NOMO-1 treated with dmso at 0.1 percent for 144 hours (cell line): Measurements from ENCODE around the gene AMIGO1.
"Not testable (repeated sequence)": the region's sequence is repeated elsewhere in the genome, so short reads cannot be mapped to it uniquely, and the experiment has no call there.

ENCODE experiments used
- DNase-seq: peaks from one replicate; lab custom pipeline; 2025; ENCODE audit not compliant: unreplicated experiment; lab: John Stamatoyannopoulos, UW

AMIGO1 gene

DNA sequence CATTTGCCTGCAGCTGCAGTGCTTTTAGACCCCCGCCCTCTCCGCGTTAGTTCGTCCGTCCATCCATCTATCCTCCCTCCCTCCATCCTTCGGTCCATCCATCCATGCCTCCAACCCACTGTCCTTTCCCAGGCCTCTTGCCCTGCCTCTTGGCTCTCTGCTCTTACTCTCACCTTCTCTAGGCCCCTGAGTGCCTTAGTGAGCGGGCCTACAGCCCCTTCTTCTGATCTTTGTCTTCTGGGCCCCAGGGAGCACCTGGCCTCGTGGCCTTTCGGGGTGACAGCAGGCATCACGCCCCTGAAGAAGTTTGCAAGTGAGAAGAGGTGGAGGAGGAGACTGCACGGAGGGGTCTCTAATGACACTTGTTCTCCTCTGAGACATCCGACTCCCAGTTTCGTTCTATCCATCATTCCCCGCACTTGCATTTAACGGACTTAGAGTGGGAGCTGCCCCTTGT, 25.0 kb downstream of the AMIGO1 start:
- DNase-seq: no peak

DNA sequence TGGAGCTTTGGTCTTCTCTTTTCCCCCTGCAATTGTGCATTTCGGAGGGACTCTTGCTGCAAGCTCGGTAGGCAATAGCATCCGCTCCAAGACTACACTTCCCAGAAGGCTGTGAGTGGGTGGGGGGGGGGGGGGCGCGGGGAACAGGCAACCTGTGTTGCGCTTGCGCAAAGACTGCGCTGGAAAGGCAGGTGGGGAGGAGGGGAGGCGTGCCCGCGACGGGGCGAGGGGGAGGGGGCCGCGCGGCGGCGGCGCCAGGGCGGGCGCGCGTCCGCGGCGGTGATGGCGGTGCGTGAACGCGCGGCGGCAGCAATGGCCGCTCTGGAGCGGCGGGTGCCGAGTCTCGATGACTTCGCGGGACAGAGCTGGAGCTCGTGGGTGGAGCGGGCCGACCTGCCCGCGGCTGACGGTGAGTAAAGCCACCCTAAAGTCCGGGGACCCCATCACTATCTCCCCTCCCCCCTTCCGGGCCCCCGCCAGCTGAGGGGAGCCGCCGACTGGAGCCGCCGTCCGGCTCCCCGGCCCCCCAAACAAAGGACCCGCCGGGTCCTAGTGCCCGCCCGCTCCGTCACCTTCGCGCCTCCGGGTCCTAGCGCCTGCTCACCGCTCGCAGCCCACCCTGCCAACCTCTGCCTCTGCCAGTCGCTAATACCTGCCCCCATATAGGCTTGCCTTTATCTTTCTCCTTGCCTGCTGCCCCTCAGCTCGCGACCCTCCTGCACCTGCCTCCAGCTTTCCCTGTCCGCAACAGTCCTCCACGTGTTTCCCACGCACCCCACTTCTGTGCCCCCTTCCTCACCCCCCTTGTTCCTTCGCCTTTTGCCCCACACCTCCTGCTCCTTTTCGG, 25.6 kb downstream of the AMIGO1 start, which contains the start of gene ATXN7L2:
Gene ATXN7L2 (plus strand): TSS at position 234 of the 847 bp plus-strand sequence. CDS start 49 bp downstream, at position 283.
- peak; percentile 77 for DNase-seq

DNA sequence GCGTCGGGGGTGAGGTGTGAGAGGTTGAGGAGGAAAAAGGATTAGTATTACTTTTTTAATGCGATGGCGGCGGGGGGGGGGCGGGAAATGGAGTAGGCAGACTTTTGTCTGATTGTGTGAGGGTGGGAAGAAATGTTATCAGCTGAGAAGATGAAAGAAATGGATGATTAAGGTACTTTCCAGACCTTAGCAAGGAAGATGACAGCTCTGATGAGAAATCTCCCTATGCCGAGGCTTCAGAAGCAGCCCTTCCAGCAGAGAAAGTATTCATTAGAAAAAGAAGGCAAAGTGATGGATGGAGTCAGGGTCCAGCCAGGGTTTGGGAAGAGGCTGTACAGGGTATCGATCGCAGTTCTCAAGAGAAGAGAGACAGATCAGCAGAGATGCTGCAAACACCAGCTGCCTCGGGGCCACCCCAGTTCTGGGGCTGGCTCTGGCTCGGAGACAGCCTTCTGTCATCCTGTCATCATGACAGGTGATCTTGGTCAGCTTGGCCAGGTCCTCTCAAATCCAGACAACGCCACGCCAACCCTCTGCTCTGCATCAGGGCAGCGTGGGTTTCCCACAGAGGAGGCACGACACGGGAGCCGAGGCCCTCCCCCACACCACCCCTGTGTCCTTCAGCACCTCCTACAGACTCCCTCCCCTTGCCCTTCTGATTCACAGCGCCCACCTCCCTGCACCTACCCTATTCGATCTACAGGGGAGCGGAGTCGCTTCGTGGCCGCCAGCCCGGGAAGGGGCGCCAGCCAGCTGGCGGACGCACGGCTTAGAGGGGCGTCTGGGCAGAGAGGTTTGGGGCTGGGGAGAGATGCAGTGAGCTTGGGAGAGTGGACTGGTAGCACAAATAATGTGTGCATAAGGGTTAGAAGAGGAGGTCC, 26.5 kb downstream of the AMIGO1 start:
- DNase-seq: no peak

DNA sequence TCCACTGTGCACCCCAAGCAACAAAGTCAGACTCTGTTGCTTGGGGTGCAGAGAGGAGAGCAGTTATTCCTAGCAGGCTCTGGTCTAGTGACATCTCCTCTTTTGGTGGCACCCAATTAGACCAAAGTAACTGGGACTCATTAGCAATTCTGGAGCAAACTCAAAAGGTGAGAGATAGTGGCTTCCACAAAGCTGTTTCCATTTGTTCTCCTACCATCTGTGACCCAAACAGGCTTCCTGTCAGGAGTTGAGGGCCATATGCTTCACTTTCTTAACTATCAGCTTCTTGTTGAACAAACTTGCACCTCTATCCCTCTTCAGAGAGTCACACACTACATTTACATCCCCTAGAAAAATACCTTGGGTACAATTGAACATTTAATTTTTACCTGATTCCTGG, 27.3 kb downstream of the AMIGO1 start:
- no peak for DNase-seq

DNA sequence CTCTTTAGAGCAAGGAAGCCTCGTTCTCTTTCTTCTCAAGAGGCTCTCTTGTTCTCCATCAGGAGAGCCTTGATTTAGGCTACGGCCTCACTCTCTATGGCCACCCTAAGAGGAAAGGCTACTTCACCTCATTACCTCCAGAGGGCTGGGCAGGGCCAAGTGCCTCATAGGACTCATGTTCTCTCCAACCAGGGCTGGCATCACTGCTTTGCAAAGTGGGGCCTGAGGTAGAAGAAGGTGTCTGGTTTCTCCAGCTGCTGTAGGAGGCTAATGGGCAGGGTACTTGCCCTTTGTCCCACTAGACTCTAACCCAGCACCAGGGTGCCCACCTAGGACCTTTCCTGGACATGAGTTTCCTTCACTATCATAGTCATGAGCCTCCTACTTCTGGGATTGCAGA, 27.9 kb downstream of the AMIGO1 start:
- no peak for DNase-seq

DNA sequence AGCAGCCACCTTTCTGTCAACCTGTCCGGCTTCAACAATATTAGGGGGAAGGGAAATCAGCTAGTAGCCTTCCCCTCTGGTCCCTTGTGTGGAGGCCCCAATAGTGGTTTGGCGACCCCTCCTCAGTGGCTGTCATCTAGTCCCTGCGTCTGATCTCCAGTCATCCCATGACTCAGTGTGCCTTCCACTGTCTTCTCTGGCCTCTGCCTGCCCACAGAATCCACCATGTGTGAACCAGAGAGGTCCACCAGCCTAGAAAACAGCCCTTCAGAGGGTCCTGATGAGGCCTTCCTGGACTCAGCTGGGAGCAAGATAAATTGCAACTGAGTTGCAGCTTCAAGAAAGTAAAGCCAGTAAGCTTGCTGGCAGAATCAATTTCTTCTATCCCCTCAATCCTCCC, 29.6 kb downstream of the AMIGO1 start:
- no peak for DNase-seq

DNA sequence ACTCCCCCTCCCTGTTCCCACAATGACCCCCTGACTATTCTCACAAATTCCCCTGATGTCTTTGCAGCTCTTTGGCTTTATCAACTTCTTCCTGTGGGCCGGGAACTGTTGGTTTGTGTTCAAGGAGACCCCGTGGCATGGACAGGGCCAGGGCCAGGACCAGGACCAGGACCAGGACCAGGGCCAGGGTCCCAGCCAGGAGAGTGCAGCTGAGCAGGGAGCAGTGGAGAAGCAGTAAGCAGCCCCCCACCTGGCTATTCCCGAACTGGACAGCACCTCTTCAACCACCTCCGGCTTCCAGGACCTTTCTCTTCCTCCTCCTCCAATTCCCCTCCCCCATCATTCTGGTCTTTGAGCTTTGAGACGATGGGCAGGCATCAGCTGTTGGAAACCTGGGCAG, 30.2 kb downstream of the AMIGO1 start:
- no peak for DNase-seq

DNA sequence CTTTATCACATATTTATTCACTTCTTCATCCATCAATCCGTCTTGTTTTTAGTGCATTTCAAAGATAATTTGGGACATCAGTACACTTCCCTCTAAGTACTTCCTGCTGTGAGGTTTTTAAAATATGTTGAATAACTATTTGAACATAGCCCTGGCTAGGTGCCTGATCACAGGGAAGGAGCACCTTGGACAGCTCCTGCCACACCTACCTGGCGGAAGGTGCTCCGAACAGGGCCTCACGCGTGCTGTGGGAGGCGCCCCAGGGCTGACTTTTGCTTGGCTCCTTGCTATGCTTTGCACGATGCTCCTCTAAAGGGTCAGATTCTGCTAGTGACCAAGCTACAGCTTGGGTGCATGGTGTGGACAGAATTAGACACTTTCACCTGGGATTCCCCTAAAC, 30.7 kb downstream of the AMIGO1 start:
- no peak for DNase-seq

DNA sequence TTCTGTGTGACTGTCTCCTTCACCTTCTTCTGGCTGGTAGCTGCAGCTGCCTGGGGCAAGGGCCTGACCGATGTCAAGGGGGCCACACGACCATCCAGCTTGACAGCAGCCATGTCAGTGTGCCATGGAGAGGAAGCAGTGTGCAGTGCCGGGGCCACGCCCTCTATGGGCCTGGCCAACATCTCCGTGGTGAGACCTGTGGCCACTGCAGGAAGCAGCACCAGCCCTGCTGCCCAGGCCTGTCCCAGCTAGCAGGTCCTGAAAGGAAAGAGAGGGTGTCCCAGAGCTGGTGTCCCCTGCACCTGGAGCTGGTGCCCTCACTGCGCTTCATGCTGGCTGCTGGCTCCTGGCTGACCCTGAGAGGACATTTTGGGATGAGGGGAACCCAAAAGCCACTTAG, 31.7 kb downstream of the AMIGO1 start:
- DNase-seq: no peak

DNA sequence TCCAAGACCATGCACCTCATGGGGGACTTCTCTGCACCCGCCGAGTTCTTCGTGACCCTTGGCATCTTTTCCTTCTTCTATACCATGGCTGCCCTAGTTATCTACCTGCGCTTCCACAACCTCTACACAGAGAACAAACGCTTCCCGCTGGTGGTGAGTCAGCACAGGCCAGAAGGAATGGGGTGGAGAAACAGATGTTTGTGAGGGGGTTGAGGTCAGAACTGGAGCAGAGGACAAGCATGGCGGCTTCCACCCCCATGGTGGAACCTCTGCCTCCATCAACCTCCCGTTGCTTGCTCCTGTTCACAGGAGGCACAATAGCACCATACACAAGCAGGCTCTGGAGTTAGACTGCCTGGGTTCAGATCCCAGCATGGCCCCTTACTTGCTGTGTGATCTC, 32.7 kb downstream of the AMIGO1 start:
- DNase-seq: no peak

DNA sequence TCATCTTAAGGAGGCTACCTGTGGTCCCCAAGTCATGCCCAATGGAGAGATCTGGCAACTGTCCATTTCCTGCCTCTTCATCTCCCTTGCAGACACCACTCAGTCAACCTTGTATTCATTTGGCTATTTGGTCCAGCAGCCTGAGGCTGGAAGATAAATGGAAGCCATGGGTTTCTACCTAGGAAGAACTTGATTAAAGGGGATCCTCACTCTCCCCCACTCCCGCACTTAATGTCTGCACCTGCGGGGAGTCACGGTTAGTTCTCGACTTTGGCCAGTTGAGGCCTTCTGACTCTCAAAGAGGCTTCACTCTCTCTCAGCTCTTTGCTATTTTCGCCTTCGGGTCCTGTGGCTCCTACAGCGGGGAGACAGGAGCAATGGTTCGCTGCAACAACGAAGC, 34.3 kb downstream of the AMIGO1 start:
- no peak for DNase-seq

DNA sequence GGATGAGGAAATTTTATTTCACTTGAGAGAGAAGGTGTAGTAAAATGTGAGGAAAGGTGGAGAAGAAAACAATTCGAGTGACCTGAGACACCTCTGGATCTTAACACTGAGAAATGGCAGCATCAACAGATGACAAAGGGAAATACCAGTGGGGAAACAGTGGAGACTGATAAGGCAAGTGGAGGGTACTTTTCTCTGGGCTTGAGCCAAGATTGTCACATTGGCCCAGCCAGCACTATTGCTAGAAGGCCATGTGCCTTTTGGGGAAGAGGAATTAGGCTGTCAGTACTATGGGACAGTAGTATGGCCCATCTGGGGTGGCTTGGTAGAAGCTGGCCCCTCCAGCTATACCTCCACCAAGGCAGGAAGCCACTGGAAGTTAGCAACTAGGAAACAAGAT, 34.8 kb downstream of the AMIGO1 start:
- DNase-seq: no peak

DNA sequence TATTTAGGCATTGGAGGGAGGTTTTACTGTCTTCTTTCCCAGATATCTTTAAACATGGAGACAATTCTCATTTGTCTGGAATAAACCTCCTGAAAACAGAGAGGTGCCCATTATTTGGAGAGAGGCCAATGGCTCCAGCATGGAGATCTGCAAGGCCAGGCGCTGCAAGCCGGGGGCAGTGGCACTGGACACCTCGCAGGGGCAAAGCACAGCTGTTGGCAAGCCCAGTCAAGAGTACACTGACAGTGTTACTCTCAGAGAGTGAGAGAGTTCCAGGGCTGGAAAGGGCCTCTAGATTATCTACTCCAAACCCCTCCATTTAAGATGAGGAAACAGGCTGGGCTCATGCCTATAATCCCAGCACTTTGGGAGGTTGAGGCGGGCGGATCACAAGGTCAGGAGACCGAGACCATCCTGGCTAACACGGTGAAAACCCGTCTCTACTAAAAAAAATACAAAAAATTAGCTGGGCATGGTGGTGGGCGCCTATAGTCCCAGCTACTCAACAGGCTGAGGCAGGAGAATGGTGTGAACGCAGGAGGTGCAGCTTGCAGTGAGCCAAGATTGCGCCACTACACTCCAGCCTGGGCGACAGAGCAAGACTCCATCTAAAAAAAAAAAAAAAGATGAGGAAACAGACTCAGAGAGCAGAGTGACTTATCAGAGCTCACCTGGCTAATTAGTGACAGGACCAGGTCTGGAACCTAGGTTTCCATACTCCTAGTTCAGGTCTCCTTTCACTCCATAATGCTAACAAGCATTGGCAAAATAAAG, 36.1 kb downstream of the AMIGO1 start:
- not testable (repeated sequence) for DNase-seq

DNA sequence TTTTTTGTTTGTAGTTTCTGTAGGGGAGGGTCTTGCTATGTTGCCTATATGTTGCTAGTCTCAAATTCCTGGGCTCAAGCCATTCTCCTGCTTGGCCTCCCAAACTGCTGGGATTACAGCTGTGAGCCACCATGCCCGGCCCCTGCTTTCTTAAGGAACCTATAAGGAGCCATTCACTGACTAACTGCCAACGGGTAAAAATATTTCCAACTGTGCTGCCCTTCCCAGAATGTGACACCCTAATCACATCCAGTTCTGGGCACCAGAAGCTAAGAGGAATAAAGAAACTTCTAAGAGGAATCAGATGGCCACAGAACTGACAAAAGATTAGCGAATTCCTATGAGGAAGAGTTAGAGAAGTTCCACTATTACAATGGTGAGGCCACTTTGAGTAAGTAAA, 36.7 kb downstream of the AMIGO1 start:
- no peak for DNase-seq

DNA sequence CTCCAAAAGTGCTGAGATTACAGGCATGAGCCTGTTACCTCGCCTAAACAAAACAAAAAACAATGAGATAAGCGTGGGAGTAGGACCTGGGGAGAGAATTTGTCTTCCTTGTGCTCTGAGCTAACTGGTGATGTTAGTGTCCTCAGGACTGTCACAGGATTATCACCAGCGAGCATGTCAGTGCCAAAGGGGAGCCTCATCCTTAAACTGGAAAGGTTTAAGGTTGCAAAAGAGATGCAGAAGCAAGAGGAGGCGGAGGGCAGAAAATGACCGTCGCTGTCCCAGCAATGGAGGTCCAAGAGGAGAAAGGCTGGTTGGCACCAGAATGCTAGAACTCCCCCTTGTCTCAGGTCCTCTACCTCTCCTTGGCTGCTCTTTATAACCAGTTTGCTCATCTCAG, 39.3 kb downstream of the AMIGO1 start:
- DNase-seq: no peak

DNA sequence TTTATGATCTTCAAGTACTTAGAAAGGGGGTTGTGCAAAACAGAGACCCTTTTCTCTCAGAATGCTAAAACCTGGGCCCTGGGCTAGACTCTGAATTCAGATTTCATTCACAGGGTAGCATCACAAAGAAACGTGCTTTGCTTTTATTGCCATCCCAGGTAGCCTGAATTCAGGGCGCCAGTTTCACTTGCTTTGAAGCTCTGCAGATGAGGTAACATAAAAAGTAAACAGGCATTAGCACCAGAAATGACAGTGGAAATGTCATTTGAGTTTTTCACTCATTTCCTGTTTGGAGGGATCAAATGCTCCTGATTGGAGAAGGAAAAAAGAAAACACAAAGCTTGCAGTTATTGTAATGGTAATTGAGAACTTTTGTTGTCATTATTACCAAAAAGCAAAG, 40.6 kb downstream of the AMIGO1 start:
- DNase-seq: no peak

DNA sequence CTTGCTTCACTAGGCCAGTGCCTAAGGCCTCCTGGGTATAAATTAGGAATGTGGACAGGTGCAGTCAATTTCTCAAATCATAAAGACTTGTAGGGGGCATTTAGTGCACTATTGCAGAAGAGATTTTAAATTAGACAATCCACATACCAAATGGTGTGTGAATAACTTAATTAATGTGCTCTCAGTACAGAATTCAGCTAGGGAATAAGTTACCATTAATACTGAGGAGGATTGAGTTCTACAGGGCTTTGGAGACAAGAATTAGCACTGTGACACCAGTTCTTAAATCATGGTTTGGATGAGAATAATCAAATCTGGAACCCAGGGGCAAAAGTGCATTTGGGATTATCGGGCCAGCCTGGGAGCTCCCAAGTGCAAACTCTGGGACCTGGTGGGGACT, 41.5 kb downstream of the AMIGO1 start:
- no peak for DNase-seq

DNA sequence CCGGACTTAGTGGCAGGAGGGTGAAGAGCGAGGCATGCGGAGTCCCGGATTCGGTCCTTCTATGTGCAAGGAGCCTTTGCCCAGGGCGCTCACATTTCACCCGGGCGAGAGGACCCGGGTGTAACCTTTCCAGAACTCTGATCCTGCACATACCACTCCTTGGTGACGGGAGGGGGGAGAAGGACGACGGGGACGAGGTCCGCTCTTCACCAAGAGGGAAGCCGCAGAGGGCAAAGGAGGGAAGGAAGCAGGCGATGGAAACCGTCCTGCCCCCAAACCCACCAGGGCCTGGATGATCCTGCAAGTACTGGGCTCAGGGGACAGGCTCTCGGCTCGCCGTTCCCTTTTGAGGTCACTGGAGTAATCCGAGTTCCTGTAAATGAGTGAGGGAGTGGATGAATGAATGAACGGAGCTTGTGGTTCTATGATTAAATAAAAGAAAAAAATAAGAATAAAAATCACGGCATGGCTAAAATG, 42.2 kb downstream of the AMIGO1 start:
- no peak for DNase-seq

DNA sequence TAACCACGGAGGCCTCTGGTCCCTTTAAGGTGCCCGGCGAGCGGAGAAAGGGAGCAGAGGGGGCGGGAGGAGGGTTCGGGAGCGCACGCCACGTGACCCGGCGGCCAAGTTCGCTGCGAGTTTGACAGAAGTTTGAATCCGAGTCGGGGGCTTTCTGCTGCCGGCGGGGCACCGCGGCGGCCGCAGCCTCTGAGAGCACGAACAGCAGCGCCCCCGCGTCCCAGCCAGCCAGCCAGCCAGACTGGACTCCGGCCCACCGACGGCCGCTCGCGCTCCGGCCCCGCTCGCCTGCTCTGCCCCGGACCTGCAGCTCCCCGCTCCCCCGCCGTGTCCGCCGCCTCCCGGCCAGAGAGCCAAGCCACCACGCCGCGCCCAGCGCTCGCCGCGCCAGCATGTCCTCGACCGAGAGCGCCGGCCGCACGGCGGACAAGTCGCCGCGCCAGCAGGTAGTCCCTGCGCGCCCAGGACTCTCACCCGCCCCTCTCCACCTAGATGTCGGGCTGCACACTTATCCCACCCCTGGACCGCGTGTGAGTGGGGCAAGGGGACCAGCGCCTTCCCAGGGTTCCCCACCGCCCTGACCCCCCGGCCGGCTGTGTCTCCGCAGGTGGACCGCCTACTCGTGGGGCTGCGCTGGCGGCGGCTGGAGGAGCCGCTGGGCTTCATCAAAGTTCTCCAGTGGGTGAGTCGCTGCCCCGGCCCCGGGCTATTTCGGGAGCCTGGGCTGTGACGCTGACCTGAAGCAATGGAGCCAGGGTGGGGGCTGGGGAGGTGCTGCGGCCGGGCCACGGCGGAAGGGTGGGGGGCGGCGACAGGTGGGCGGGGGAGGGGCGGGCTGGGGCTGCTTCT, 42.9 kb downstream of the AMIGO1 start, which contains the start of gene SYPL2:
Gene SYPL2 (plus strand): TSS at position 95 of the 849 bp plus-strand sequence. CDS start 298 bp downstream, at position 393.
- no peak for DNase-seq

DNA sequence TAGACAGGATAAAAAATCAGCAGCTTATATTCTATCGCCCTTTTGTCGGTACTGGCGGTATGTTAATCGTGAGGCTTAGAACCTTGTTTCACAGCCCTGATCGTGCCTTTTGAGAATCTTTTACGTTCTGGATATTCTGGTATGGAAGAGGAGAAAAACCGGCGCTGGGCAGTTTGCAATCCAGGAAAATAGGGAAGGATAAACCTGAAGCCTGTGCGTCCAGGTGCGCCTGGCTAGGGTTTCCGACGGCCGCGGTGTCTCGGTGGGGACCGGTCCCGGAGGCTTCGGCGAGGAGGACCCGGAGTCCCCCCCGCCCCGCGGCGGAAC, 43.4 kb downstream of the AMIGO1 start:
- no peak for DNase-seq
